ENCODE data around the gene TGFB3.
"Not testable (repeated sequence)": the region's sequence is repeated elsewhere in the genome, so short reads cannot be mapped to it uniquely, and the experiment has no call there.

Gene TGFB3

DNA sequence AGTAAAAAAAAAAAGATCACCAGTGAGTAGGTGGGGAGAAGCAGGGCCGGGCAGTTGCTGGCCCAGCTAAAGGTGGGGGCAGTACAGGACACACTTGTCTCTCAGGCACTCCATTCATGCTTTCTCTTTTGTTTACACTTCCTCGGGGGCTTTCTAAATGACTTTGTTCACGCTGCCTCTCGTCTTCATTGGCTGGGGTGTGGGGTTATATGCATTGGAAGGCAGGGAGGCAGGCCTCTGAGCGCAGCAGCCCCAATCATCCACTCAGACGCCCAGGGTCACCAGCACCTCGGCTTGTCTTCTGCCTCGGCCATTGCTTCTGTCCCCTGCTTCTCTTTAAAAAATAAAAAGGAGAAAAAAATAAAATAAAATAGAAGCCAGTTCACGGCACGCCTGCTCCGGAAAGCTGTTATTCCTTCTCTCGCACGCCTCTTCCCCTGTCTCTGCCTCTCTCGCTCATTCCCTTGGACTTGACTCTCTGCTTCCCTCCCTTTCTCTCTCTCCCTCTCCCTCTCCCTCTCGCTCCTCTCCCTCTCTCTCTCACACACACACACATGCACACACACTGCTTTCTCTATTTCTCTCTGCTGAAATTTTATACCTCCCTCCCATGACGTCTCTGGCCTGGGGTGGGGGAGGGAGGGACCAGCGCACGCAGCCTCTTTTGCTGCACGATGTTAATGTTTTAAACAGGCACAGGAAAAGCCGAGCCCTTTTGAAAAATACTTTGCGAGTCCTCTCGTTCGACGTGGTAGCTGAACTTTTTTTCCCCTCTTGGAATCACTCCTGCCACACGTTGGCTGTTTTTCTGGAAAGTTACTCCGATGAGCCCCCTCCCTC lies at the start of gene TGFB3:
Gene TGFB3 (minus strand): TSS at position 570 of the 840 bp plus-strand sequence. CDS start 1,102 bp downstream, outside the sequence.
- DNase-seq (ENCODE audit: low read depth in 2 of 3, low spot score in 1 of 3), result peak; percentile 18 to 34 (median 28)

DNA sequence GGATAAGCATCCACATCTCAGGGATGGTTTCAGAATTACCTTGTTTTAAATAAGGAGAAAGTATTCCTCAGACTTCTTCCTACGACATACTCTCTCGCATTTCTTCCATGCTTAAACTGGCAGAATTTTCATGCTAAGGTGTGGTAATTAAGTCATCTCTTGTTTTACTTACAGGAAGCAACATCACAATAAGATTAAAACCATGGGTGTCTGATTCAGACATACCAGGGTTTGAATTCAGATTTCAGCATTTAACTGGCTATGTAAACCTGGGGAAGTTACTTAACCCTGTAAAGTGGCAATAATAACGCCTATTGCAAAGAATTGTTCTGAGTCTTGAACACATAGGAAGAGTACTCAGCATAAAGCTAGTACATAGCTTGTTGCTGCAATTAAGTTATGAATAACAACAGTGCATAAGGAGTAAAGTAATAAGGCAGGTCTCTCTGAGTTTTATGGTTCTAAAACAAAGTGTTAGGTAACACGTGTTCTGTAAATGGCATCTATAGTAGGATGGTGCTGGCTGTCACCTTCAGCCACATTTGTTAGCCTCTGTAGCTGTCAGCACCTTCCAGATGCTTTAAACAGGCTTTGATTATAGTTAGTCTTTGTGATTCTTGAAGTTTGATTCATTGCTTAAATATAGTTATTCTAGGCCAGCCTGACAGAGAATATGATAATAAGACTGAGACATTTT lies 42.6 kb upstream of the TGFB3 start:
- DNase-seq (ENCODE audit: low read depth in 2 of 3, low spot score in 1 of 3), result no peak

DNA sequence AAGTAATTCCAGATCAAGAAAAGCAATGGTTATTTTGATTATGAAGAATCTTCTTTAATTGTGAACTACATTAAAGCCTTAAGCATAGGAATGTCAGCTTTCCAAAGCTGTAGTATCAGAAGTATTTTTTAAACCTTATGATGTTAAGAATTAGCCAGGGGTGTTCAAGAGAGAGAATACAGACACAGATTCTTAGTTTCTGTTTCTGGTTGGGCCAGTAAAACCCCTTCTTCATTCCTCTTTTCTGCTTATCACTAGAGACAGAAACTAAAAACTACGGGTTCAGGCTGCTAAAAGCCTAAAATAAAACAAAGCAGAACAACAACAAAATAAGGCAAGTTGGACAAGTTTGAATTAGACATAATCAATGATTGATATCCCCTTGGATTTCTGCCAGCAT lies 42.0 kb upstream of the TGFB3 start:
- no peak for DNase-seq (ENCODE audit: low read depth in 2 of 3, low spot score in 1 of 3)

DNA sequence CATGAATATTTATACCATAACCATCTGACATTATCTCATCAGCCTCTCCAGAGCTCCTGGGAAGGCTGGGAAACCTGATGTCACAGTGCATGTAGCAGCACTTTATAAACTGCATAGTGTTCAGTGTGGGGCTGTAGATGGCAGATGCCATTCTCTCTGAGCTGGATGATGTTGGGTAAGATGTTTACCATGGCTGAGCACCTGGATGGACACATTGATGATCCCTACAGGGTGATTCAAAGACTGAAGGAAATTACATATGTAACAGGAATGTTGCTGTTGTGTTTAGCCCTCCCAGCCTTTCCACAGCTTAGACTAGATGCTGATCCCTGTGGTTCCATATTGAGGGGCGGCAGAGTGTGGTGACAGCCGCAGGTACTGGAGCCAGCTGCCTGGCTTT lies 41.2 kb upstream of the TGFB3 start:
- no peak for DNase-seq (ENCODE audit: low read depth in 2 of 3, low spot score in 1 of 3)

DNA sequence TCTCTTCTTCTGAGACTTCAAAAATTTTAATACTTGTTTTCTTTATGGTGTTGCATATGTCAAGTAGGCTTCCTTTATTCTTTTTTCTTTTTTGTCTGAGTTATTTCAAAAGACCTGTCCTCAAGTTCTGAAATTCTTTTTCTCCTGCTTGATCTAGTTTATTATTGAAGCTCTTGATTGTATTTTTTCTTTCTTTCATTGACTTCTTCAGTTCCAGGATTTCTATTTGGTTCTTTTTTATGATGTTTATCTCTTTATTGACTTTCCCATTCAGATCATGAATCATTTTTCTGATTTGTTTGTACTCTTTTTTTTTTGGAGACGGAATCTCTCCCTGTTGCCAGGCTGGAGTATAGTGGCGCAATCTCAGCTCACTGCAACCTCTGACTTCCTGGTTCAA lies 37.9 kb upstream of the TGFB3 start:
- DNase-seq (ENCODE audit: low read depth in 2 of 3, low spot score in 1 of 3), result no peak

DNA sequence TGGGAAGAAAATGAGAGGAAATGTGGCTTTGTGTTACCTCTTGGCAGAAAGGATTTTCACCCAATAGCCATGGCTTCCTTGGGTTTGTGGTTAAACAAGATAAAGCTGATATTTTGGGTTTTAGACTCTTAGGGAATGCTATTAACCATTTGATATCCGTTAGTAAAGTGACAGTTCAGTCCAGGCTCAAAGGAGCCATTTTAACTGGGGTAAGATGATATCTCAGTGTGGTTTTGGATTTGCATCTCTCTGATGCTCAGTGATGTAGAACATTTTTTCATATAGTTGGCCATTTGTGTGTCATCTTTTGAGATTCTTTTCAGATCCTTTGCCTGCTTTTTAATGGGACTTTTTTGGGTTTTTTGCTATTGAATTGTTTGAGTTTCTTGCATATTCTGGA lies 33.9 kb upstream of the TGFB3 start:
- no peak for DNase-seq (ENCODE audit: low read depth in 2 of 3, low spot score in 1 of 3)

DNA sequence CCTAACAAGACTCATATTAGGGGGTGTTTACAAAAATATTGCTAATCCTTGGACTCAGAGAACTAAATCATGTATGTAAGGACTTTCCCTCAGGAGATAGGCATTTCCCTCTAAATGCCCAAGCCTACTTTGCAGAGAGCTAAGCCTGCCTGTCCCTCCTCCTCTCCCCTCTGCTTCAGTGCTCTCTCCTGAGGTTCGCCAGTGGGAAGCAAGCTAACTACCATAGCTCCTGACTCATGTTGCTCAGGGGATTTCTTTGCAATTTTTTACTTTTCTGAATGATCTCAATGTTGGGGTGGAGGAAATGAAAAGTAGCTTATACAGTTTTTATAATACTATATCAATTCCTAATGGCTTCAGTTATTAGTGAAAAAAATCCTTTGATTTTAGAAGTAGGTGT lies 33.4 kb upstream of the TGFB3 start:
- DNase-seq (ENCODE audit: low read depth in 2 of 3, low spot score in 1 of 3), result no peak

DNA sequence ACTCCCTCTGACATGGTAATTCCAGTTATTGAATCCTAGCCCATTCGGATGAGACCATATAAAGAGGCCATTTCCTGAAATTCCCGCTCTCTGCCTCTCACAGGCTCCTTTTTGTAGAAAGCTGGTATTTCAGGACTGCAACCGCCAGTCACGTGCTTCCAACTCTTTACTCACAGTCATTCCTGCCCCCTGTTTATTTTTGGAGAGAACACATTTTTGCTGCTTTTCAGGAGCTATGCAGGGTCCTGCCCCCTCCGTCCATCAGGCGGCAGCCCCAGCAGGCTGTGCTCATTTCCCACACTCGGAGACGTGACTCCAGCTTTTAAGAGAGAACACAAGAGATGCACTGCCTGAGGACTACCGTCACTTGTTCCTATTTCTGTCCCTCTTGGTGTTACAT lies 30.6 kb upstream of the TGFB3 start:
- DNase-seq (ENCODE audit: low read depth in 2 of 3, low spot score in 1 of 3), result no peak

DNA sequence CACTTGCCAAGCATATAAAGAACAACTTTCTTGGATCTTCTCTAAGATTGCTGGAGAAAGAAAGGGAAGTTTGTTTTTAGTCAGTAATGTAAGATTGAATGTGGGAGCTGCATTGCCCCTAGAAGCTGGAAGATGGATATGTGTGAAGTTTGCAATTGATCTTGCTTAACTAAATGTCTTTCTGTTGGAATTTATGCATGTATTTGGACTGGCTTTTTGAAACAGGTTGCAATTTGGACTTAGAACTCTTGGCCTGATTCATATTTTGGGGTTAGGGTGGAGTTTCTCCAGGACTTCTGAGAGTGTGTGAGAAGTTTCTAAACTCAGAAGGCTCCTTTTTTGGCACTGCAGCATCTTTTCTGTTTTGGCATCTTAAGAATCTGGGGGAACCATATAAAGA lies 30.1 kb upstream of the TGFB3 start:
- DNase-seq (ENCODE audit: low read depth in 2 of 3, low spot score in 1 of 3), result no peak

DNA sequence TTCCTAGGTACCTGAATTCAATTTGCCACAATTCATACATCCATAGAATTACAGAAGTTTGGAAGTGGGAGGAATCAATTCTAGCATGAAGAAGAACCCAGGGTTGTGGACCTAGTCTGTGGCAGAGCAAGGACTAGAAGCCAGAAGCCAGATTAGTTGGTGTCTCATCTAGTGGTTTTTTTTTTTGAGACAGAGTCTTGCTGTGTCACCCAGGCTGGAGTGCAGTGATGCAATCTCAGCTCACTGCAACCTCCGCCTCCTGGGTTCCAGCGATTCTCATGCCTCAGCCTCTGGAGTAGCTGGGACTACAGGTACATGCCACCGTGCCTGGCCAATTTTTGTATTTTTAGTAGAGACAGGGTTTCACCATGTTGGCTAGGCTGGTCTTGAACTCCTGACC lies 27.8 kb upstream of the TGFB3 start:
- not testable (repeated sequence) for DNase-seq (ENCODE audit: low read depth in 2 of 3, low spot score in 1 of 3)

DNA sequence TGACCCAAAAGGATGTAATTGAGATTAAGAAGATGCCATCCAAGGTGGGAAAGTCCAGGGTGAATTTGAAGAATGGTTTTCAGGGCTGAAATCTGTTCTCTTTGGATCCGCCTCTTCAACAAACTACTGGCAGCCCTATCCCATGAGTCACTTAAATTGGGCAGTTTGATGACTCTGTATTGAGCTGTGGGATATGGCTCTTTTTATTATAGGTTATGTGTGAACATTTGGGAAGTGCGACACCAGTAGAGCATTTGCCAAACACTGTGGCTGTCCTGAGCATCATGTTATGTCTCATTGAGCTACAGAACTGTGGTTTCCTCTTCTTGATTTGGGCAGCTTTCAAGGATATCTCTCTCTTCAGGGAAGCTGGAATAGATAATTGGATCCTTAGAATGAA lies 26.1 kb upstream of the TGFB3 start:
- no peak for DNase-seq (ENCODE audit: low read depth in 2 of 3, low spot score in 1 of 3)

DNA sequence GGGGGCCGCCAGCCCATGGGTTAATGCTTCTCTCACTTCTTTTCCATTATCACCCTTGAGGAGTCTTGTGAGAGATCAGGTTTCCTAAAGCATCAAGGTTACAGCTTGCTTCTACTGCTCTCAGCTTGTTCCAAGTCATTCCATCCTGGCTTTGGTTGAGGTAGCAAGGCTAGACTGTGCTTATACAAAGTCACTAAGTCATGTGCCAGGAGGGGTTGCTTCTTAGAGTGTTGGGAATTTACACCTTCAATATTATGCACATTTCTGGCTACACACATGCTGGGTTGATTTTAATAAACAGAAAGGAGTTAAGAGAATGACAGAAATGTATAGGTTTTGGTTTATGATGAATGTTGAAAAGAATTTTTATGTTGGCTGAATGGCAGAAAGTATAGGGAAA lies 25.6 kb upstream of the TGFB3 start:
- no peak for DNase-seq (ENCODE audit: low read depth in 2 of 3, low spot score in 1 of 3)

DNA sequence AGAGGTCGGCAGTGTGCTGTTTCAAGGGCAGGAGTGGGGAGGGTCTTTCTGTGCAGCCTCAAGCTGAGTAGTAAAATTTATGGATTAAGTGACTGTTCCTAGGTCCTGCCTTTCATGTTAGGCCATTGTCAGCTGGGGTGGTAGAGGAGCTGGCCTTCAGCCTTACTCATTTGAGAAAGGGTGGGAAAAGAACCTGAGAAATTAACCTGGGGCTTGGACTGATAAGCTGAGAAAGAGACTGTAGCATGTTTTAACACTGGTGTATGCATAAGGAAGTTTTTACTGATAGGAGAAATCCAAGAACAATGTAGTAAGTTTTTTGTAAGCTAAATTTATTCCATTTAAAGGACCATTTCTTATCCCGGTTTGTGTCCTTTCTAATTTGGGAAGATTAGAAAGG lies 24.5 kb upstream of the TGFB3 start:
- no peak for DNase-seq (ENCODE audit: low read depth in 2 of 3, low spot score in 1 of 3)

DNA sequence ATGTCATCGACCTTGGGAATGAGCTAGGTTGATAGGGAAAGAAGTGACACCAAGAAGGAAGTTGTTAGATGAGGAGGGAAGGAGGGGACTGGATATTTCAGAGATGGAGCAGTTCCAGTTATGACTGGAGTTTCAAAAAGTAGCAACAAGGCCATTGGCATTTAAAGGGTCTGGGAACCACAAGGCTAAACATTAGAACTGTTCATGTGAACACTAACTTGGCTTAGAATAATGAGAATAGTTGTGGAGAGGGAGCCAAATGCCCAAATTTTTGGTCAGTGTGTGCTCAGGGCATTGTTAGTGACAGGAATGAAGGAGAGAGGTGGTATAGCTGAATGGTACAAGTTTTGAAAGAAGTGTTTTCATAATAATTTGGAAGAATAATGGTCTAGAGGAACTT lies 20.6 kb upstream of the TGFB3 start:
- DNase-seq (ENCODE audit: low read depth in 2 of 3, low spot score in 1 of 3), result no peak

DNA sequence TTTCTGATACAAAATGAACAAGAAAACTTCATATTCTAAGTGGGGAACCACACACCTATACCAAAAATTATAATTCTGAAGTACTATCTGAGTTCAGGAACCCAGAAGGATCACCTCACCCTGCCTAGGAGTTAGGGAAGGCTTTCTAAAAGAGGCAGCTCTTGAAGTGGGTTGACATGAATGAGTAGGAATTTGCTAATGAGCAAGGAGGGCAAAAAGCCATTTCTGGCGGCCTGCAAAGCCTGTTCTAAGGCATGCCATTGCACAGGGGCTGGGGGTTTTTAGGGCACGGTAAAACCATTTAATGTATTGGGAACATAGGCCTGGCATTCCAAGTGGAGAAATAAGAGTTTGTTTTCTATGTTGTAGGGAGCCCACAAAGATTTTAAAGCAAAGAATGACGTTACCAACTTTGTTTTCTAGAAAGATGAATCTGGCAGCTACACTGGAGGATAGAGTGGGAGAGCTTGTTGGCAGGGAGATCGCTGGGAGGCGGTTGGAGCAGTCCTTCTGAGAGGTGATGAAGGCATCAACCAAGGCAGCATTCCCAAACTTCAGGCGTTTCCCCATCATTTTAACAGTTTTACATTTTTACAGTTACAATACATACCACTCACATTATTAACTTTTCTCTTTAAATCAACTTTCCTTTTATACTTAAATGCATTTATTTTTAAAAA lies 17.9 kb upstream of the TGFB3 start:
- no peak for DNase-seq (ENCODE audit: low read depth in 2 of 3, low spot score in 1 of 3)

DNA sequence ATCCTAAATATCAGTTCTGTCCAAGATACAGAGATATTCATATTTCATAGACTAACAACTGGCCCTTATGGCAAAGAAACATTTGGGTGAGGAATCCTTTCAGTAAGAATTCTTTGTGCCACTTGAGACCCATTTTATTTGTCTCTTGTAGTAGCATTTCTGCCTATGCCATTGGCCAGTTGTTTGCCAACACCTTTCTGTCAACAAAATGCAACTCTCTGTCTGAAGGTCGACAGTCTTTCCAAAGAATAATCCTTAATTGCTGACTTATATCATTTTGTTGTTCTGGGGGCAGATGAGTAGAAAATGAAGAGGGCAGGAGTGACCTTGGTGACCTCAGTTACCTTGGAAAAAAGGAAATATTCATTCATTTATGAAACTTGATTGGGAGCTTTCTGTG lies 14.7 kb upstream of the TGFB3 start:
- no peak for DNase-seq (ENCODE audit: low read depth in 2 of 3, low spot score in 1 of 3)

DNA sequence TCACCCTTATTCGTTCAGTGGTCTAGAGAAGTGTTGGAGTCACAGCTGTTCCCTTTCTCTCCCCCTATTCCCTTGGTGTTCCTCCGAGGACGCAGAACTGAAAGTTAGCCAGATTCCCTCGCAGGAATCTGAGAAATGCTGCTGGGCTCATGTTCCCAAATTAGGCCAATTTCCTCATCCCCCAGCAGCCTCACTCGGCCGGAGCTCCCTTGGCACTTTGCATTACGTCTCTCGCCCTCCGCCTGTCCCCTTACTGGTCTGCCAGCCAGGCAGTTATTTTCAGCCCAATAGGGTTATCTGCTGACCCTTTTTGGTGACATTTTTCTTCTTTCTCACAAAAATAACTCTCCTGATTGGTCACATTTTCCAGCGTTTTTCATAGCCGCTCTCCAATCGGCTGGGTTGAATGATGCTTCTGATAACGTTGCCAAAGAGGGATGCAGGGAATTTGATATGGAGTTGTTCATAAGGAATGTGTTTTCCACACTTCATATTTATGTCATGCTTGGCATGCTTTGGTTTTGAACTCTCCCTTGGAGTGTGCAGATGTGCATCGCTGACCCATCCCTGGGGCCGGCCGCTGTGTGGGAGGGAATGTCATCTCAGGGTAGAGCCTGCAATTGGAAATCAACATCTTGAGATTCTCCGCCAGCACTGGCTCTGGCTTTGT lies 13.7 kb upstream of the TGFB3 start:
- DNase-seq (ENCODE audit: low read depth in 2 of 3, low spot score in 1 of 3), result no peak

DNA sequence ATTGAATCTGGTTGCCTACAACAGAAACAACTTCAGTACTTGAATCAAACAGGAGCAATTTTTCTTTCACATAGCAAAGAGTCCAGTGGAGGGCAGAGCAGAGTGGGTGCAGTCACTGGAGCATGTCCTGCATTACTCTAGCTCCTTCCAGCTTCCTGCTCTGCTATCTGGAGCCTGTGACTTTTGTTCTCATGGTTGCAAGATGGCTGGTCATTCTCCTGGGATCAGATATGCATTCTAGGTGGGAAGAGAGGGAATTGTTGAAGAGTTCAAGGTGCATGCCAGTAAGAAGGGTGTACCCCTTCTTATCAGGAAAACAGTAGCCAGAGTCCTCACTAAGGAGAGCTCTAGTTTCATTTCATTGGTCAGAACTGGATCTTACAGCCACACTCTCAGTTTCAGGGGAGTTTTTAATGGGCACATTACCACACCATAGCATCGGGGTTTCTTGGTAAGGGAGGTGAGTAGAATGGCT lies 11.8 kb upstream of the TGFB3 start:
- DNase-seq (ENCODE audit: low read depth in 2 of 3, low spot score in 1 of 3), result no peak

DNA sequence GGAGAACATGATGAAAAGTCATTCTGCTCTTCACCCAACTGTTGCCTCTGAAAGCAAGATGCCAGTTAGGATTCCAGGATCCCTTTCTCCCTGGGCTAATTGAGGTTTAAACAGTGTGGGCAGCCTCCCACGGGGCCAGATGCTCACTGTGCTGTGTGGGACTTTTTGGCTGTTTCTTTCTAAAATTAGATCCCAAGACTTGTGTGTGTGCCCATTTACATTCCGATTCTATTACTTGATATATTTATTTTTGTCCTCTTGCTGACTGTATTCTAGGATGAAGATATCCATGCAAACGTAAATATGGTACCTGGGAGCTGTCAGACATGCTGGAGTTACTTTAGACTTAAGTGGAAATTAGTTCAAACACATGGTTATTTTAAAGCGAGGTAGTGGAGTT lies 10.0 kb upstream of the TGFB3 start:
- DNase-seq (ENCODE audit: low read depth in 2 of 3, low spot score in 1 of 3), result no peak

DNA sequence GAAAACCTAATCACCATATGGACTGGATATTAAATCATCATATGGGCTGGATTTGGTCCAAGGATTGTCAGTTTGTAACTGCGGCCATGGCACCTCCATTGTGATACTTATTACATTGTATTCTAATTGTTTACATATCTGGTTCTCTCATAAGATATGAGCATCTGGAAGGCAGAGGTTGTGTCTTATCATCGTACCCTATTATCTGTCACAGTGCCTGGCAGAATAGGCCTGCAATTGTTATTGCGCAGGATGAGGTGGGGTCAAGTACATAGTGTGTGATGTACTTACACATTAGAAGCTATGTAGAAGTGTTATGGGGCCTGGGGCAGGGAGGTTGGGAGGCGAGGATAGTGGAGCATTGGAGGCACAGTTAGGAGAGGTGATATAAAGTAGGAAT lies 8.5 kb upstream of the TGFB3 start:
- no peak for DNase-seq (ENCODE audit: low read depth in 2 of 3, low spot score in 1 of 3)

DNA sequence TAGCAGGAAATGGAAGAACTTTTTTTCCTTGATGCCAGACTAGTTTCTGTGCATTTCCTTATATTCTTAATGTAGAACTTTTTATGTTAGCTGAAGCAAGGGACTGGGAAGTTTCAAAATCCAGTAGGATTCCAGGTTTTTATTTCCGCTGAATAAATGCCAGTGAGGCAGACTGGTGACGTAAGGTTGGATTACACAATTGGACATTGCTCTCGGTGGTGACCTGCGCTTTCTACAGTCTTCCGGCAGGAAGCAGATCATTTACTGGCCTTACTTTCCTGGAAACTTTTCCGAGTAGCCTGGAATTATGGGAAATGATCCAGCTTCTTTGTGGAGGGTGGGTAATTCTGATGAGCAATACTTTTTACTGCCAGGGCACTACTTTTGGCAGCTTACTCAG lies 7.3 kb upstream of the TGFB3 start:
- DNase-seq (ENCODE audit: low read depth in 2 of 3, low spot score in 1 of 3), result no peak
